Fibroblast of lung (primary cell): ENCODE measurements around the gene WDR43.

Source experiments
- CTCF ChIP-seq, 2 donors: IDR thresholded peaks in 1 of 2; conservative IDR thresholded peaks in 1 of 2; 1 replicate in 1 of 2; 2 replicates in 1 of 2; pipeline ENCODE4 v1.5.1; 2011 to 2012; ENCODE audit warnings: low read length in 2 of 2, control low read depth in 1 of 2, inconsistent platforms in 1 of 2, low read depth in 1 of 2, mild to moderate bottlenecking in 1 of 2
- EZH2 ChIP-seq: IDR thresholded peaks from 2 replicates; pipeline ENCODE4 v1.5.1; 2012; ENCODE audit warnings: low read length, control low read depth, mild to moderate bottlenecking; ENCODE audit errors: missing control alignments

GRCh38 chr2:28960401-28960800 lies 65.9 kb downstream of the WDR43 start:
- TF ChIP-seq CTCF (conservative IDR thresholded peaks at IDR 0.05 in 1 of 2, IDR thresholded peaks at IDR 0.05 in 1 of 2; ENCODE audit: low read depth in 1 of 2, low read length in 2 of 2) (no peak), EZH2 (no peak)
